Ishikawa (cell line): ENCODE results near the gene GRXCR2.

Experiments
- EP300 ChIP-seq: IDR thresholded peaks from 2 replicates; pipeline ENCODE4 v1.6.1; 2012; ENCODE audit warnings: borderline replicate concordance
- RAD21 ChIP-seq: IDR thresholded peaks from 2 replicates; pipeline ENCODE4 v1.6.1; 2012; ENCODE audit warnings: low read depth
- TCF12 ChIP-seq: IDR thresholded peaks from 2 replicates; pipeline ENCODE4 v1.6.1; 2012; ENCODE audit warnings: low read depth
- TF ChIP-seq, protein P1 (sequence below): IDR thresholded peaks from 2 replicates; pipeline ENCODE4 v1.6.1; 2012
- TF ChIP-seq, protein P2 (sequence below): IDR thresholded peaks from 2 replicates; pipeline ENCODE4 v1.6.1; 2012; ENCODE audit warnings: low read depth, mild to moderate bottlenecking
- TF ChIP-seq, protein P3 (sequence below): IDR thresholded peaks from 2 replicates; pipeline ENCODE4 v1.6.1; 2012

DNA sequence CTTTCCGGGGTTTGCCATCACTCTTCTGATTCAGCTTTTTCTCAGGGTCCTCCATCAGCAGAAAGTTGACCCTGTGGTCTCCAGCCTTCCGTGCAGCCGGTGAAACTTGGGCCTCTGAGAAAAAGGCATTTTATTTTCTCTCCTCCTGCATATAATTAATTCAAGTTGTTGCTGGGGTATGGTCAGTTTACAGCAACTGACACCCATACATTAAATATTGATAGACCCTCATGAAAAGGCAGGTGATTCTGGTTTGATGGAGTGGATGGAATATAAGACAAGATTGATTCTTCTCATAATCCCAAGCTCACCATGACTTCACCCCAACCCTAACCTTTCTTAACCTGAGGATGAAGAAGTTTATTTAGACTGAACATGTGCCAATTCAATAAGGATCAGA, at the start of gene GRXCR2:
- TF ChIP-seq TCF12 (no peak), RAD21 (no peak), EP300 (no peak)
- TF ChIP-seq, protein P1, sequence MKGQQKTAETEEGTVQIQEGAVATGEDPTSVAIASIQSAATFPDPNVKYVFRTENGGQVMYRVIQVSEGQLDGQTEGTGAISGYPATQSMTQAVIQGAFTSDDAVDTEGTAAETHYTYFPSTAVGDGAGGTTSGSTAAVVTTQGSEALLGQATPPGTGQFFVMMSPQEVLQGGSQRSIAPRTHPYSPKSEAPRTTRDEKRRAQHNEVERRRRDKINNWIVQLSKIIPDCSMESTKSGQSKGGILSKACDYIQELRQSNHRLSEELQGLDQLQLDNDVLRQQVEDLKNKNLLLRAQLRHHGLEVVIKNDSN: no peak
- TF ChIP-seq, protein P2, sequence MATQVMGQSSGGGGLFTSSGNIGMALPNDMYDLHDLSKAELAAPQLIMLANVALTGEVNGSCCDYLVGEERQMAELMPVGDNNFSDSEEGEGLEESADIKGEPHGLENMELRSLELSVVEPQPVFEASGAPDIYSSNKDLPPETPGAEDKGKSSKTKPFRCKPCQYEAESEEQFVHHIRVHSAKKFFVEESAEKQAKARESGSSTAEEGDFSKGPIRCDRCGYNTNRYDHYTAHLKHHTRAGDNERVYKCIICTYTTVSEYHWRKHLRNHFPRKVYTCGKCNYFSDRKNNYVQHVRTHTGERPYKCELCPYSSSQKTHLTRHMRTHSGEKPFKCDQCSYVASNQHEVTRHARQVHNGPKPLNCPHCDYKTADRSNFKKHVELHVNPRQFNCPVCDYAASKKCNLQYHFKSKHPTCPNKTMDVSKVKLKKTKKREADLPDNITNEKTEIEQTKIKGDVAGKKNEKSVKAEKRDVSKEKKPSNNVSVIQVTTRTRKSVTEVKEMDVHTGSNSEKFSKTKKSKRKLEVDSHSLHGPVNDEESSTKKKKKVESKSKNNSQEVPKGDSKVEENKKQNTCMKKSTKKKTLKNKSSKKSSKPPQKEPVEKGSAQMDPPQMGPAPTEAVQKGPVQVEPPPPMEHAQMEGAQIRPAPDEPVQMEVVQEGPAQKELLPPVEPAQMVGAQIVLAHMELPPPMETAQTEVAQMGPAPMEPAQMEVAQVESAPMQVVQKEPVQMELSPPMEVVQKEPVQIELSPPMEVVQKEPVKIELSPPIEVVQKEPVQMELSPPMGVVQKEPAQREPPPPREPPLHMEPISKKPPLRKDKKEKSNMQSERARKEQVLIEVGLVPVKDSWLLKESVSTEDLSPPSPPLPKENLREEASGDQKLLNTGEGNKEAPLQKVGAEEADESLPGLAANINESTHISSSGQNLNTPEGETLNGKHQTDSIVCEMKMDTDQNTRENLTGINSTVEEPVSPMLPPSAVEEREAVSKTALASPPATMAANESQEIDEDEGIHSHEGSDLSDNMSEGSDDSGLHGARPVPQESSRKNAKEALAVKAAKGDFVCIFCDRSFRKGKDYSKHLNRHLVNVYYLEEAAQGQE: no peak
- TF ChIP-seq, protein P3, sequence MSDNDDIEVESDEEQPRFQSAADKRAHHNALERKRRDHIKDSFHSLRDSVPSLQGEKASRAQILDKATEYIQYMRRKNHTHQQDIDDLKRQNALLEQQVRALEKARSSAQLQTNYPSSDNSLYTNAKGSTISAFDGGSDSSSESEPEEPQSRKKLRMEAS: no peak
